Measurements from ENCODE around the gene NAP1L4. TPM values are rescaled to one million over a fixed set of nuclear protein-coding genes. Genes with fewer than 3 reads are reported as not detected.
A peak's percentile ranks its signal among the peaks of the same experiment; 100 is the strongest.

NAP1L4 gene
- total RNA-seq, 1 donor from 2014 or later, result 273 TPM

- DNase-seq (ENCODE audit: low read depth), result no peak
Observed at GRCh38 chr11:3010521-3011275, 18.6 kb upstream of the NAP1L4 start.

- no peak for DNase-seq (ENCODE audit: low read depth)
Observed at GRCh38 chr11:3010004-3010403, 17.9 kb upstream of the NAP1L4 start.

DNA sequence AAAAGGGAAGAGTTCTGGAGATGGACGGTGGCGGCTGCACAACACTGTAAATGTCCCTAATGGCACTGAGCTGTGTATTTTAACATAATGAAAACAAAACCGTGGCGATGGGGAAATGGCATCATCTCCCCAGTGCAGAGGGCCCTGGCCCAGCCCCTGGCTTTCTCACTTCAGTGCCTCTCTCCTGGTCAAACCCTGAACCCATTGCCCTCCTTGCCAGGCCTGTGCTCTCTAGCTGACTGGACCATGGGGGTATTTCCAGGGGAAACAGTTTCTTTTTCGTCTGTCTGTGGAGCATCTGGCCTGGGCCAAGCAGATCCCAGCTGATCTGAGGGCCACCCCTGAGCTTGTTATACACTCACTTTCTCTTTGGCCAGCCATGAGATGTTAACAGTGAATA, 17.4 kb upstream of the NAP1L4 start:
- no peak for DNase-seq (ENCODE audit: low read depth)

DNA sequence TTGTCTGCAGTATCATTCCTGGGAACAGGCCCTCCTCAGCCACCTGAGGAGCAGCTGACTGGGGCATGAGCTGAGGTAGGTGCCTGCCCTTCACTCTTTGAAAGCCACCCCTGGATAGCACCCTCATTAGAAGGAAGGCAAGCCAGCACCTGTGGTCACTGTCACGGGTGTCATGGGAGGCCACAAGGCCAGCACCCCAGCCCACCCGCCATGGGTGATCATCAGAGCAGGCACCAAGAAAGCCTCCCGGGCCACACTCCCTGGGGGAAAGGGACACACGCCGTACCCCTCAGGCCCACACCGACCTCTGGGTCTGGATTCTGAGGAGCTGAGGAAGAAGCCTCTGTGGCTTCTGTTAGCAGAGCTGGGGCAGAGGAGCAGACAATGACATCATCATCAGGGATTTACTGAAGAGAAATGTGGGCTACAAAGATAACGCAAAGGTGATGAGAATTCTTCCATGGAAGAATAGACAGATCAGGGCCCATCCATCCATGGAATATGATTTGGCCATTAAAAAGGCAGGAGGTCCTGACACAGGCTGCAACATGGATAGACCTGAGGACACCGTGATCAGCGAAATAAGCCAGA, 16.7 kb upstream of the NAP1L4 start:
- no peak for DNase-seq (ENCODE audit: low read depth)

GRCh38 chr11:3007404-3008010, 15.4 kb upstream of the NAP1L4 start:
- no peak for DNase-seq (ENCODE audit: low read depth)

GRCh38 chr11:3006505-3007260, 14.6 kb upstream of the NAP1L4 start:
- DNase-seq (ENCODE audit: low read depth), result no peak

DNA sequence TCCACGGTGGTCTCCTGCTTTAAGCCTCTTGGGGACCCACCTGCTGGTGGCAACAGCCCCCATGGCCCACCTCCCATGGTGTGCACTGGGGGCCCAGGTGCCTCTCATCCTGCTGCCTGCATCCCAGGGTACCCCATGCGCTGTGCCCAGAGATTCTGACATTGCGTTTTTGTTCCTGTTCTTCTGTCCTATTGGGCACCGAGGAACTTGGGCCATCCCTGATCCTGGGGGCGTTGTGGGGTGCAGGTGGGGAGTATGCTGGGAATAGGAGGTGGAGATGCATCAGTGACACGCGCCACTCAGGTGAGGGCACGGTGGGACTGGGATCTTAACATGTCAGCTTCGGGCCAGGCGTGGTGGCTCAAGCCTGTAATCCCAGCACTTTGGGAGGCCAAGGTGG, 12.4 kb upstream of the NAP1L4 start:
- no peak for DNase-seq (ENCODE audit: low read depth)

DNA sequence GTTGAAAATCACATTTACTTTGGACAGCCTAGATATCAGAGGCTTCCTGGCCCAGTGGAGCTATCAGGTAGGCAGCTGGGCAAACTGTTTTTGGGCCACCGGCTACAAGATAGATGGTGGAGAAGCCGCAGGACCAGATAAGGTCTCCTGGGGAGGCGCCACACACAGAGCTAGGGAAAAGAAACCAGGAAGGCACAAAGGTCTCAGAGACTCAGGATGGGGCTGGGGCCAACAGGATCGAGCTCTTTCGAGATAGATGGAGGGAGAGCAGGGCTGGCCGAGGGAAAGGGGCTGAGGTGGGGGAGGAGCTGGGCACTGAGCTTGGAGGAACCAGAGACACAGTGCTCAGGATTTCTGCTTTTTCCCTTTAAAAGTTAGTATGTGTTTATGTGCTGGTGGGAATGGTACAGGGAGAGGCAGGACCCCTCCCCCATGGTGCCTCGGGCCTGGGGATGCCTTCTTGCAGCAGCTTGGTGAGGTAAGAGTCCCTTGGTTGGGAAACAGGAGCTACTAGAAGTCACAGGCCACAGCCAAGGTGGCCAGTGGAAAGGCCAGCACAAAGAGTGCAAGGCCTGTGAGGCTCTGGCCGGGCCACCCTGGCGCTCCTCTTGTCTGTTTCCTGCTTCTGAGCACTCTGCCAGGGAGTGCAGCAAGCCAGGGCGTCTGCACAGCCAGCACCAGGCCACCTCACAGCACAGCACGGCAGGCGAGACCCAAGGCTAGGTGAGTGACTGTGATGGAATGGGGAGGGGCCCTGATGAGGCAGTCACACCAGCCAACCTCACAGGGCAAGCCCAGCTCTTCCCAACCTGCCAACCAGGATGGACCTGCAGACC, 11.5 kb upstream of the NAP1L4 start:
- DNase-seq (ENCODE audit: low read depth), result no peak

GRCh38 chr11:3002871-3003270, 10.7 kb upstream of the NAP1L4 start:
- DNase-seq (ENCODE audit: low read depth), result no peak

GRCh38 chr11:3002351-3002861, 10.3 kb upstream of the NAP1L4 start:
- DNase-seq (ENCODE audit: low read depth), result no peak

DNA sequence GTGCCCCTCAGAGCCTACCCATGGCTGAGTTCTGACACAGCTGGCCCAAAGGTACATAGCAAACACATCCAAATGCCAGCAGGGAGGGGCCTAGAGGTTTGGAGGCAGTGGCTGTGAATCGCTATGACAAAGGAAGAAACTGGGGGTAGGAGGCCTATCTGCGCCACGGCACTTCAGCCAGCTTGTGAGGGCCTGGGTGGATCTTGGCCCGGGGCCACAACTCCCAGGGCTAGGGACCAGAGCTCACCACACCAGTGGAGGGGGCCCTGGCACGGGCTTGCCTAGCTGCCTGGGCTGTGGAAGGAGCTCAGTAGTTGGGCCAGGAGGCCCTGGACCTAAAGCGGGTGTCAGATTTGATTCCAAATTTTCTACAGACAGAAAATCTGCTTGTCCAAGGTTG, 9.4 kb upstream of the NAP1L4 start:
- no peak for DNase-seq (ENCODE audit: low read depth)

DNA sequence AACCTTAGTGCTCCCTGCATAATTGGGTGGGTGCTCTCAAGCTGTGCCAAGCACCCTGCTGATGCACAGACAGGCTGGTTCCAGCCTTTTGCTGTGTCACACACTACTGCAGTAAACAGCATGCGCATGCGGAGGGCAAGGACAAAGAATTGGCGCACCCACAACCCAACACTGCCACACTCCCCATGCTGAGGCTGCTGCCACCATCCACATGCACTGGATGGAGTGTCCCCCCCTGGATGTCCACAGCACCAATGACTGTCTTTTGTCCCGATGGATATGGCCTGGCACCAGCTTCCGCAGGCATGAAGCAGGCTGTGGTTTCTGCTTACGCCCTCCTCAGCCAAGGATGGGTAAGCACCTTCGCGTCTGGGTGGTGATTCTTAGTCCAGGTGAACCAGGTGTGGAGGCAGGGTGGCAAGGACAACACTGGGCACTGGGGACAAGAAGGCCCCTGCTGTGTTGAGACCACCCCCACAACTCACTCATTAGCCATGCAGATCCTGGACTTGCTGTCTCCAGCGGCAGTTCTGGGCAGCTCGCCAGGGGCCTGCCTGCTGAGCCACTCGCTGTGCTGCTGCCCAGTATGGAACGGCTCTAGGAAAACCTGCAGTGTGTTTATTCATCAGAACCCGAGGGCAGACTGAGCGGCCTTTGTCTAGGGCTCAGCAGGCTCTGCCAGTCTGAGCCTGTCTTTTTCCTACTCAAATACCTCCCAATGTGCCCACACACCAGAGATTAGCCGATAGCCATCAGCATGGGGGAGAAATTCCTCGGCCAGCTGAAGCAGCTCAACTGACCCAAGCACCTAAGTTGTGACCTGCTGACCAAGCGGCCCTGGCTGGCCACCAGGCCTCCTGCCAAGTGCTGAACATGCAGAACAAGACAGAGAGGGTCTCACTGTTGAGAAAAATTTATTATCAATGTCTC, 8.2 kb upstream of the NAP1L4 start:
- peak; percentile 86 for DNase-seq (ENCODE audit: low read depth)

DNA sequence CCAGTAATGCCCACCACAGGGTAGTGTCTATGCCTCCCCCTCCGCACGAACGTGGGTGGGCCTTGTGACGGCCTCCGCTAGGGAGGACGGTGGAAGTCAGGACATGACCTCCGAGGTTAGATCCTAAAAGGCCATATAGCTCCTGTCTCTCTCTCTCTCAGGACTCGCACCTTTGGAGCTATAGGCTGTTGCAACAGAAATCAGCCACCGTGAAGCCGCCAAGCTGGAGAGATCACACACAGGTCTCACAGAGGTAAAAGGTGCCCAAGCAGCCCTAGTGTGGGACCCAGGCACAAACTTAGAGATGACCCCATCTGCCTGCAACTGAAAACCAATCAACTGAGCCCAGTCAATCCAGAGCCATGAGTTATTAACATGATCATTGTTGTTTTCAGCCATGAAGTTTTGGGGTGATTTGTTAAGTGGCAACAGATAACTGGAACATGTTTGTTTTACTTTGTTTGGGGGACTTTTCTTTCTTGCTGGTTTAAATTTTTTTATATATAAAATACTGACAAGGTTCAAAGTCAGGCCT, 7.4 kb upstream of the NAP1L4 start:
- no peak for DNase-seq (ENCODE audit: low read depth)

DNA sequence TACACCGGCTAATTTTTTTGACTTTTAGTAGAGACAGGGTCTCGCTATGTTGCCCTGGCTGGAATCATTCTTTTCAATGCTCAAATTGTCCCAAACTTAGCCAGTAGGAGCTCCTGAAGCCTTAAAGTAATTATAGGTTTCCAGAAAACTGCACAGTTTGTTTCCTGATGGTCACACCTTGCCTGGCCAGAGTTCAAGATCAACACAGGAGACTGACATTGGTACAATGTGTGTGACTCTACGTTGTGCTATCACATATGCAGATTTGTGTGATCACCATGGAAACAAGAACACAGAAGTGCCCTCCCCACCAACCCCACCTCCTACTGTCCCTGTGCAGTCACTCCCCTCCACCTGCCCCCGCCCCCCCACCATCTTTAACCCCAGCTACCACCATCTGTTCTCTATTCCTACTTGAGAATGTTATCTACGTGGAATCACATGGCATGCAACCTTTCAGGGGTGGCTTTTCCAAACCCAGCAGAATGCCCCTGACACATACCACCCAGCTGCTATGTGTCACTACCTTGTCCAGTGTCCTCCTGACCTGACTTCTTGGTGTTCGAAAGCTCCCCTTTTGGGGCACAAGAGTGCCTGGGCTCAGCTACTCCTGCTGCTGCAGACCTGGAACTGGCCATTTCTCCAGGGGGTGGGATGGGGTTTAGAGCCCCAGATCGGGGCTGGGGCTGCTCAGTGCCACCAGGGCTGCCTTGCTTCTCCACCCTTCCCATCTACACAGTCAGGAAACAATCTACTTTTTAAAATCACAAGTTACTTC, 6.1 kb upstream of the NAP1L4 start:
- DNase-seq (ENCODE audit: low read depth), result no peak

DNA sequence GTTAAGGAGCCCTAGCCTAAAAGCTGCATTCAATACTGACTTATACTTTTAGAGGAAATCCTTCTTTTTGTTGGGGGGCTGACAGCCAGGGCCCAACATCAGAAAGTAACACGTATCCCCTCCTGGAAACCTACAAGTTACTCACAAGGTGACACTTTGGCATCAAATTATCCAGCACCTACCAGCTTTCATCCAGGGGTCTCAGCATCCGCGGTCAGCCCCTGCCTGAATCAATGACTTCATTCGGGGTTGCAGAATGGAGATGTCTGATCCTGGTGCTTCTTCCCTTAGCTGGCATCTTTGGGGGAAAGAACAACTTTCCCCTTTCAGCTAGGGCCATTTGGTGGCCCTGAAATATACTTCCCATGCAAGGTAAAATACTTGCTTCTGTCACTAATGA, 5.3 kb upstream of the NAP1L4 start:
- DNase-seq (ENCODE audit: low read depth), result no peak

DNA sequence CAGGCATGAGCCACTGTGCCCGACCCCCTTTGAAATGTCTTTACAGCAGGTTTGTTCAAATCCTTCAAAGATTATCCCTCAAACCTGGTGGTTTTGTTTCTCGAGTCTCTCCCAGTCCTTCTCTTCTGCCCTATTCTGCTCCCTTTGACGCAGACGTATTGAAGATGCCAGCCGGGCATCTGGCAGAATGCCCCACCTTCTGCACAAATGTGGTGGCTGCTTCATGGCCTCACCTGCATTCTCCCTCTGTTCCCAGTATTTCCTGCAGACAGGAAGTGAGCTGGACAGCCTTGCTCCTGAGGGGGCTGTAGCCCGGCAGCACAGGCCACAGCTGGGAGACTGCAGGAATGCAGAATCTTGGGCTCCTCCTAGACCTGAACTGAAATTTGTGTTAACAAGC, 4.8 kb upstream of the NAP1L4 start:
- no peak for DNase-seq (ENCODE audit: low read depth)

- no peak for DNase-seq (ENCODE audit: low read depth)
Observed at GRCh38 chr11:2995893-2996554, 3.9 kb upstream of the NAP1L4 start.

- DNase-seq (ENCODE audit: low read depth), result no peak
Observed at GRCh38 chr11:2995031-2995561, 3.0 kb upstream of the NAP1L4 start.
